ENCODE data around the gene HRAS. TPM values are rescaled to one million over a fixed set of nuclear protein-coding genes. Genes with fewer than 3 reads are reported as not detected.

HRAS gene
- total and polyA plus RNA-seq, 2 of the 13 experiments (the other 11 are each of a cell fraction or from before 2014, with no cell fraction given) = 32.9 to 50.0 TPM

GRCh38 chr11:506238-506994, 29.0 kb downstream of the HRAS start (continued):
- no peak for TF ChIP-seq ZFP36L2 (CRISPR knock-in tag; IDR thresholded peaks at IDR 0.05)
- TF ChIP-seq ZNF430 (CRISPR knock-in tag; IDR thresholded peaks at IDR 0.05) = 0 out of 2 replicates have a peak, but pooled peaks have one; percentile 7
- TF ChIP-seq ZNF792 (CRISPR knock-in tag; IDR thresholded peaks at IDR 0.05) = no peak
- no peak for TF ChIP-seq HNRNPH1 (optimal IDR thresholded peaks at IDR 0.05; ENCODE audit: low read depth, low read length)
- TF ChIP-seq CCDC6 (CRISPR knock-in tag; IDR thresholded peaks at IDR 0.05) = peak; percentile 89; the same call in 1 of the 2 replicates
- TF ChIP-seq ZNF292 (CRISPR knock-in tag; IDR thresholded peaks at IDR 0.05; ENCODE audit: borderline replicate concordance, low read depth) = no peak
- TF ChIP-seq ZNF703 (CRISPR knock-in tag; IDR thresholded peaks at IDR 0.05; ENCODE audit: borderline replicate concordance) = no peak
- TF ChIP-seq ZNF543 (CRISPR knock-in tag; IDR thresholded peaks at IDR 0.05) = no peak; the same call in 1 of the 2 replicates
- TF ChIP-seq ZMYM2 (CRISPR knock-in tag; IDR thresholded peaks at IDR 0.05) = no peak
- TF ChIP-seq MTERF4 (CRISPR knock-in tag; IDR thresholded peaks at IDR 0.05) = peak; percentile 12; the same call in 1 of the 2 replicates
- no peak for TF ChIP-seq ZBTB21 (CRISPR knock-in tag; IDR thresholded peaks at IDR 0.05)
- TF ChIP-seq ZNF883 (CRISPR knock-in tag; IDR thresholded peaks at IDR 0.05; ENCODE audit: not compliant biosample characterization) = peak; percentile 55
- no peak for TF ChIP-seq ZBTB40 (IDR thresholded peaks at IDR 0.05)
- 0 out of 2 replicates have a peak, but pooled peaks have one; percentile 36 for TF ChIP-seq ZBTB40 (CRISPR knock-in tag; IDR thresholded peaks at IDR 0.05)
- TF ChIP-seq PREB (CRISPR knock-in tag; IDR thresholded peaks at IDR 0.05) = peak; percentile 28; the same call in 1 of the 2 replicates
